ENCODE results near the gene ADGRL3. TPM values are rescaled to one million over a fixed set of nuclear protein-coding genes. Genes with fewer than 3 reads are reported as not detected.
"Not testable (repeated sequence)": the region's sequence is repeated elsewhere in the genome, so short reads cannot be mapped to it uniquely, and the experiment has no call there.

The ADGRL3 gene
- total and polyA plus RNA-seq, 2 donors, result 0.82 to 2.0 TPM

GRCh38 chr4:61335241-61335763 lies 135.2 kb downstream of the ADGRL3 start:
- H3K4me1 ChIP-seq (ENCODE audit: control insufficient read depth in 2 of 2, insufficient read depth in 2 of 2, low read length in 2 of 2), result no peaks in the 10 kb centered on the region
- no peaks in the 10 kb centered on the region for H3K27me3 ChIP-seq (ENCODE audit: control insufficient read depth in 2 of 2, insufficient read depth in 1 of 2, low read length in 1 of 2)
- DNase-seq (ENCODE audit: low read depth in 6 of 9, low spot score in 9 of 9), result no peak
- no peak overlapping the region for H3K4me3 ChIP-seq (ENCODE audit: low read length in 2 of 2)
- no peak overlapping the region for H3K27ac ChIP-seq (ENCODE audit: low read depth in 1 of 2, low read length in 1 of 2)
- no peaks in the 10 kb centered on the region for H3K36me3 ChIP-seq (ENCODE audit: control insufficient read depth in 2 of 2, insufficient read depth in 2 of 2, low read length in 1 of 2)
- no peaks in the 10 kb centered on the region for H3K9me3 ChIP-seq (ENCODE audit: control insufficient read depth in 2 of 2, insufficient read depth in 1 of 2, low read length in 1 of 2)
- 87% methylated on average over 3 of the region's 3 CpGs for WGBS

GRCh38 chr4:61336488-61336887 lies 136.4 kb downstream of the ADGRL3 start:
- no peak overlapping the region for H3K4me3 ChIP-seq (ENCODE audit: low read length in 2 of 2)
- 94% methylated on average over 5 of the region's 5 CpGs for WGBS
- H3K4me1 ChIP-seq (ENCODE audit: control insufficient read depth in 2 of 2, insufficient read depth in 2 of 2, low read length in 2 of 2), result no peaks in the 10 kb centered on the region
- no peaks in the 10 kb centered on the region for H3K9me3 ChIP-seq (ENCODE audit: control insufficient read depth in 2 of 2, insufficient read depth in 1 of 2, low read length in 1 of 2)
- no peak overlapping the region for H3K27ac ChIP-seq (ENCODE audit: low read depth in 1 of 2, low read length in 1 of 2)
- DNase-seq (ENCODE audit: low read depth in 6 of 9, low spot score in 9 of 9), result no peak
- no peaks in the 10 kb centered on the region for H3K27me3 ChIP-seq (ENCODE audit: control insufficient read depth in 2 of 2, insufficient read depth in 1 of 2, low read length in 1 of 2)
- no peaks in the 10 kb centered on the region for H3K36me3 ChIP-seq (ENCODE audit: control insufficient read depth in 2 of 2, insufficient read depth in 2 of 2, low read length in 1 of 2)

- WGBS, result 100% methylated on average over 1 of the region's 1 CpG
- DNase-seq (ENCODE audit: low read depth in 6 of 9, low spot score in 9 of 9), result no peak
- Histone ChIP-seq H3K36me3 (ENCODE audit: control insufficient read depth in 2 of 2, insufficient read depth in 2 of 2, low read length in 1 of 2) (no peaks in the 10 kb centered on the region), H3K27ac (ENCODE audit: low read depth in 1 of 2, low read length in 1 of 2) (no peak overlapping the region), H3K4me3 (ENCODE audit: low read length in 2 of 2) (no peak overlapping the region), H3K4me1 (ENCODE audit: control insufficient read depth in 2 of 2, insufficient read depth in 2 of 2, low read length in 2 of 2) (no peaks in the 10 kb centered on the region), H3K27me3 (ENCODE audit: control insufficient read depth in 2 of 2, insufficient read depth in 1 of 2, low read length in 1 of 2) (no peaks in the 10 kb centered on the region), H3K9me3 (ENCODE audit: control insufficient read depth in 2 of 2, insufficient read depth in 1 of 2, low read length in 1 of 2) (no peaks in the 10 kb centered on the region)
Observed at GRCh38 chr4:61336916-61337315, 136.8 kb downstream of the ADGRL3 start.

- 92% methylated on average over 3 of the region's 3 CpGs for WGBS
- H3K27me3 ChIP-seq (ENCODE audit: control insufficient read depth in 2 of 2, insufficient read depth in 1 of 2, low read length in 1 of 2), result no peaks in the 10 kb centered on the region
- DNase-seq (ENCODE audit: low read depth in 6 of 9, low spot score in 9 of 9), result no peak
Observed at GRCh38 chr4:61342061-61342460, 141.9 kb downstream of the ADGRL3 start.

GRCh38 chr4:61350932-61351331 lies 150.8 kb downstream of the ADGRL3 start:
- Histone ChIP-seq H3K4me3 (ENCODE audit: low read length in 2 of 2) (no peak overlapping the region), H3K27ac (ENCODE audit: low read depth in 1 of 2, low read length in 1 of 2) (no peak overlapping the region), H3K9me3 (ENCODE audit: control insufficient read depth in 2 of 2, insufficient read depth in 1 of 2, low read length in 1 of 2) (no peaks in the 10 kb centered on the region), H3K4me1 (ENCODE audit: control insufficient read depth in 2 of 2, insufficient read depth in 2 of 2, low read length in 2 of 2) (no peaks in the 10 kb centered on the region), H3K27me3 (ENCODE audit: control insufficient read depth in 2 of 2, insufficient read depth in 1 of 2, low read length in 1 of 2) (no peaks in the 10 kb centered on the region), H3K36me3 (ENCODE audit: control insufficient read depth in 2 of 2, insufficient read depth in 2 of 2, low read length in 1 of 2) (no peaks in the 10 kb centered on the region)
- no peak for DNase-seq (ENCODE audit: low read depth in 6 of 9, low spot score in 9 of 9)

More at GRCh38 chr4:61342061-61342460, 141.9 kb downstream of the ADGRL3 start:
- Histone ChIP-seq H3K4me3 (ENCODE audit: low read length in 2 of 2) (no peak overlapping the region), H3K4me1 (ENCODE audit: control insufficient read depth in 2 of 2, insufficient read depth in 2 of 2, low read length in 2 of 2) (no peaks in the 10 kb centered on the region), H3K36me3 (ENCODE audit: control insufficient read depth in 2 of 2, insufficient read depth in 2 of 2, low read length in 1 of 2) (no peaks in the 10 kb centered on the region), H3K9me3 (ENCODE audit: control insufficient read depth in 2 of 2, insufficient read depth in 1 of 2, low read length in 1 of 2) (no peaks in the 10 kb centered on the region), H3K27ac (ENCODE audit: low read depth in 1 of 2, low read length in 1 of 2) (no peak overlapping the region)

GRCh38 chr4:61356696-61357095 lies 156.6 kb downstream of the ADGRL3 start:
- no peak for DNase-seq (ENCODE audit: low read depth in 6 of 9, low spot score in 9 of 9)
- Histone ChIP-seq H3K4me3 (ENCODE audit: low read length in 2 of 2) (no peak overlapping the region), H3K36me3 (ENCODE audit: control insufficient read depth in 2 of 2, insufficient read depth in 2 of 2, low read length in 1 of 2) (no peaks in the 10 kb centered on the region), H3K9me3 (ENCODE audit: control insufficient read depth in 2 of 2, insufficient read depth in 1 of 2, low read length in 1 of 2) (no peaks in the 10 kb centered on the region), H3K27me3 (ENCODE audit: control insufficient read depth in 2 of 2, insufficient read depth in 1 of 2, low read length in 1 of 2) (no peaks in the 10 kb centered on the region), H3K4me1 (ENCODE audit: control insufficient read depth in 2 of 2, insufficient read depth in 2 of 2, low read length in 2 of 2) (no peaks in the 10 kb centered on the region), H3K27ac (ENCODE audit: low read depth in 1 of 2, low read length in 1 of 2) (no peak overlapping the region)
- 91% methylated on average over 1 of the region's 1 CpG for WGBS

GRCh38 chr4:61359301-61359700 lies 159.2 kb downstream of the ADGRL3 start:
- Histone ChIP-seq H3K4me1 (ENCODE audit: control insufficient read depth in 2 of 2, insufficient read depth in 2 of 2, low read length in 2 of 2) (no peaks in the 10 kb centered on the region), H3K9me3 (ENCODE audit: control insufficient read depth in 2 of 2, insufficient read depth in 1 of 2, low read length in 1 of 2) (no peaks in the 10 kb centered on the region), H3K27ac (ENCODE audit: low read depth in 1 of 2, low read length in 1 of 2) (no peak overlapping the region), H3K4me3 (ENCODE audit: low read length in 2 of 2) (no peak overlapping the region), H3K36me3 (ENCODE audit: control insufficient read depth in 2 of 2, insufficient read depth in 2 of 2, low read length in 1 of 2) (no peaks in the 10 kb centered on the region), H3K27me3 (ENCODE audit: control insufficient read depth in 2 of 2, insufficient read depth in 1 of 2, low read length in 1 of 2) (no peaks in the 10 kb centered on the region)
- no peak for DNase-seq (ENCODE audit: low read depth in 6 of 9, low spot score in 9 of 9)
- 67% methylated on average over 3 of the region's 3 CpGs for WGBS

- H3K4me1 ChIP-seq (ENCODE audit: control insufficient read depth in 2 of 2, insufficient read depth in 2 of 2, low read length in 2 of 2); H3K36me3 ChIP-seq (ENCODE audit: control insufficient read depth in 2 of 2, insufficient read depth in 2 of 2, low read length in 1 of 2): not testable (repeated sequence)
Observed at GRCh38 chr4:61372817-61373216, 172.7 kb downstream of the ADGRL3 start.

GRCh38 chr4:61373901-61374440 lies 173.8 kb downstream of the ADGRL3 start:
- 80% methylated on average over 1 of the region's 1 CpG for WGBS
- H3K4me3 ChIP-seq (ENCODE audit: low read length in 2 of 2), result no peak overlapping the region
- DNase-seq (ENCODE audit: low read depth in 6 of 9, low spot score in 9 of 9), result no peak

More at GRCh38 chr4:61372817-61373216, 172.7 kb downstream of the ADGRL3 start:
- H3K27ac ChIP-seq (ENCODE audit: low read depth in 1 of 2, low read length in 1 of 2); DNase-seq (ENCODE audit: low read depth in 6 of 9, low spot score in 9 of 9); H3K27me3 ChIP-seq (ENCODE audit: control insufficient read depth in 2 of 2, insufficient read depth in 1 of 2, low read length in 1 of 2); H3K4me3 ChIP-seq (ENCODE audit: low read length in 2 of 2); H3K9me3 ChIP-seq (ENCODE audit: control insufficient read depth in 2 of 2, insufficient read depth in 1 of 2, low read length in 1 of 2): not testable (repeated sequence)
- WGBS, result 94% methylated on average over 26 of the region's 26 CpGs

More at GRCh38 chr4:61373901-61374440, 173.8 kb downstream of the ADGRL3 start:
- no peaks in the 10 kb centered on the region for H3K27me3 ChIP-seq (ENCODE audit: control insufficient read depth in 2 of 2, insufficient read depth in 1 of 2, low read length in 1 of 2)
- H3K4me1 ChIP-seq (ENCODE audit: control insufficient read depth in 2 of 2, insufficient read depth in 2 of 2, low read length in 2 of 2), result no peaks in the 10 kb centered on the region
- peaks cover 0 to 3% of the 10 kb centered on the region in 2 donors for H3K9me3 ChIP-seq (ENCODE audit: control insufficient read depth in 2 of 2, insufficient read depth in 1 of 2, low read length in 1 of 2)
- no peak overlapping the region for H3K27ac ChIP-seq (ENCODE audit: low read depth in 1 of 2, low read length in 1 of 2)
- H3K36me3 ChIP-seq (ENCODE audit: control insufficient read depth in 2 of 2, insufficient read depth in 2 of 2, low read length in 1 of 2), result no peaks in the 10 kb centered on the region

Measured in thymus (tissue), 11 donors.